HG02610 (cell line): ENCODE data around the gene SSTR3.

ENCODE experiments used
- ATAC-seq: cut with Tn5 transposase; IDR thresholded peaks from one replicate; pipeline ENCODE4 v1.9.1; 2021; ENCODE audit warnings: mild to moderate bottlenecking, moderate library complexity; ENCODE audit not compliant: unreplicated experiment

SSTR3 gene

GRCh38 chr22:37154925-37155712 lies 57.2 kb downstream of the SSTR3 start:
- ATAC-seq = peak; percentile 60
